GM06990 (cell line): Measurements from ENCODE around the gene CTIF.

Experiments used
- DNase-seq: peaks from one replicate; pipeline ENCODE4 v3.0.0-alpha.2; 2011; ENCODE audit not compliant: insufficient read length; ENCODE audit errors: extremely low read depth
- H3K27me3 ChIP-seq: replicated peaks from 2 replicates; pipeline ENCODE4 v1.6.0; 2011; ENCODE audit warnings: low read length; ENCODE audit not compliant: control insufficient read depth, insufficient read depth
- H3K36me3 ChIP-seq: 2 replicates; pipeline ENCODE4 v1.5.1; 2011; ENCODE audit warnings: low read length; ENCODE audit not compliant: control insufficient read depth, insufficient read depth
- H3K4me3 ChIP-seq: replicated peaks from 2 replicates; pipeline ENCODE4 v1.5.1; 2011; ENCODE audit warnings: low read depth, mild to moderate bottlenecking, control low read depth, low read length
- CTCF ChIP-seq: IDR thresholded peaks from 2 replicates; pipeline ENCODE4 v1.5.1; 2011; ENCODE audit warnings: low read length, control low read depth, mild to moderate bottlenecking, inconsistent platforms; ENCODE audit not compliant: insufficient read depth, poor library complexity, severe bottlenecking

The CTIF gene

DNA sequence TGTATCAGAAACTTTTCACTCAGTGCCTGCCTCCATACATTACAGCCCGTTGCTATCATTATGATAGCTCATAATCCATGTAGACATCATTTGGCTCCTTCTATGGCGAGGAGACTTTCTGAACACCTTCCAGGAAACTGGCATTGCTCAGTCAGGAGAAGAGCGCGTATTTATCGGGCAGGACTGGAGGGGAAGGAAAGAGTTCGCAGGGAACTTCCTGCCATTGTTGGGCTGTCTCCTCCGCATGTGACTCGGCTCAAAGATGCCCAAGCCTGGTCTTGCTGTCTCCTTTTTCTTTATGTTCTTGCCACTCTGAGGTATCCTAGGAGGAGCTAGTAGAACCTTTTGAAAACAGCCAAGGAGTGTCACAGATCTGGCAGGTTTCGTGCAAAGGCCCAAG lies 156.8 kb downstream of the CTIF start:
- H3K27me3 ChIP-seq: no peaks in the 10 kb centered on the region
- DNase-seq: no peak
- H3K36me3 ChIP-seq: no peaks in the 10 kb centered on the region
- no peak overlapping the region for H3K4me3 ChIP-seq
- TF ChIP-seq CTCF: no peak

GRCh38 chr18:48696218-48696617 lies 157.4 kb downstream of the CTIF start:
- Histone ChIP-seq H3K36me3 (no peaks in the 10 kb centered on the region), H3K4me3 (no peak overlapping the region), H3K27me3 (no peaks in the 10 kb centered on the region)
- no peak for DNase-seq
- no peak for TF ChIP-seq CTCF

DNA sequence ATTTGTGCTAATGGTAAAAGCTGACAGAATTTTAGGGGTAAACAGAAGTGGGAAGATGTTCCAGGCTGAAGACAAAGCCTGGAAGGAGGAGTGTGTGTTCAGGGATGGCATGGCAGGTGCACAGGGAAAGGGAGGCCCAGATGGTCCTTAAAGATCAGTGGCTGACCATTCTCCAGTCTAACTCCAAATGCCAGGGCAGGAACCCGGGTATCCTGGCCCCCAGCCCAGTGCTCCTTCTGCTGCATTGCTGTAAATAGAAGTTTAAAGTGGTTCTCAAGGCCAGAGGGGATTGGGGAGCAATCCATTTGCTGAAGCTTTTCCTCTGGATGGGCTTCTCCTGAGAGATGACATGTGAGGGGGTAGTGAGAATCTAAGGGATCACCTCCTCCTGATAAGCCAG lies 158.6 kb downstream of the CTIF start:
- Histone ChIP-seq H3K36me3 (no peaks in the 10 kb centered on the region), H3K4me3 (no peak overlapping the region), H3K27me3 (no peaks in the 10 kb centered on the region)
- no peak for TF ChIP-seq CTCF
- no peak for DNase-seq

GRCh38 chr18:48698707-48699106 lies 159.9 kb downstream of the CTIF start:
- Histone ChIP-seq H3K36me3 (no peaks in the 10 kb centered on the region), H3K27me3 (no peaks in the 10 kb centered on the region), H3K4me3 (no peak overlapping the region)
- DNase-seq: no peak
- TF ChIP-seq CTCF: no peak

GRCh38 chr18:48699761-48700160 lies 160.9 kb downstream of the CTIF start:
- Histone ChIP-seq H3K36me3 (no peaks in the 10 kb centered on the region), H3K4me3 (no peak overlapping the region), H3K27me3 (no peaks in the 10 kb centered on the region)
- no peak for DNase-seq
- TF ChIP-seq CTCF: no peak

- Histone ChIP-seq H3K27me3 (no peaks in the 10 kb centered on the region), H3K36me3 (no peaks in the 10 kb centered on the region), H3K4me3 (no peak overlapping the region)
- no peak for TF ChIP-seq CTCF
- no peak for DNase-seq
Measured at GRCh38 chr18:48700446-48700845, 161.6 kb downstream of the CTIF start.
